ENCODE measurements around the gene PRDM4. TPM values are rescaled to one million over a fixed set of nuclear protein-coding genes. Genes with fewer than 3 reads are reported as not detected.

The PRDM4 gene
- 30.0 and 31.5 TPM in 2 replicates for total RNA-seq

GRCh38 chr12:107760809-107761501 lies at the start of gene PRDM4:
PRDM4 (minus strand) TSS chr12:107761137; CDS start chr12:107760515, 622 bp downstream.

GRCh38 chr12:107774349-107775029 lies 13.6 kb upstream of the PRDM4 start, which contains the start of gene ASCL4:
ASCL4 (plus strand) TSS chr12:107774704; CDS start chr12:107775219, 515 bp downstream.

DNA sequence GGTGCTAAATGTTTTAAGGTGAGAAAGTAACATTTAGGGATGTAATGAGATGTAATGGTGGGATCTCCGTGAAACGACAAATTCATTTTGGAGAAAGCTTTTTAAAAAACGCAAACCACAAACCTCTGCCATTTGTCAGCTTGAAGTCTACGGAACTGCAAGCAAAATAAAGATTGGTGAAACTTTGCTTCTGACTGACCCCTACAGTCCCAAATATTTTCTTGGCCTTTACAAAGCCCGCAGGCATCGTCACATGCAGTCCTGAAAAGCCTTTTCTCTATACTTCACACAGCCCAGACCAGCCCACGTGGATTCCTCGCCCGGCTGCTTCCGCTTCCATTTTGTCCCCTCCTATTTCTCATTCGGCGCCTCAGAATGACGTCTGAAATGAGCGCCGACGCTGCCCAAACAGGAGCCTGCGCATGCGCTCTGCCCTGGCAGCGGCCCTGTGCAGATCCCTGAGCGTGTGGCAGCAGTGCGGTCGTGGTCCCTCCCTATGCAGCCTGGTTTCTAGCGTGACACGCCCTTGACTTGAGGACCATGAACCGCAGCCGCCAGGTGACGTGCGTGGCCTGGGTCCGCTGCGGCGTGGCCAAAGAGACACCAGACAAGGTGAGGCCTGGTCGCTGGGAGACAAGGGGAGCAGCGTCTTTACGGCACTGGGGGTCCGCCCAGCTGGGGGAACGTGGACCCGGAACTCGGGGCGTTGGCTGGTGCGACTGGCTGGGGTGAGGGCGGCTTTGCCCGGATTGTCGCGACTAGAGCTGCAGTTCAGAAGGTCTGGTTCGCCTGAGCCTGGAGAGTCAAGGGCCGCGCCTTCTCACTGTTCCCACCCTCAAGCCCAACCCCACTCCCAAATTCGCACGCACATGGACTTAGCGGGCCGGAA lies 75.3 kb downstream of the PRDM4 start, which contains the start of gene PWP1:
PWP1 (plus strand) TSS at position 440 of the 889 bp plus-strand sequence; CDS start at position 541, 101 bp downstream.

Other genes starting within 250 kb of the PRDM4 start
- gene PWP1, start 75.3 kb downstream of the PRDM4 start, total RNA-seq = 140 and 179 TPM in 2 replicates
- gene ASCL4, start 13.6 kb upstream of the PRDM4 start, total RNA-seq = not detected in 2 replicates

All from mammary microvascular endothelial cell (primary cell).